Panc1 (cell line): ENCODE data around the gene DNAL4. TPM values are rescaled to one million over a fixed set of nuclear protein-coding genes. Genes with fewer than 3 reads are reported as not detected.

Source experiments
- ATAC-seq: fragments of 200-7000 bp; cut with Tn5 transposase; 2 replicates; pipeline ENCODE4 v1.9.1; 2020; ENCODE audit warnings: mild to moderate bottlenecking, moderate library complexity
- BruUV-seq: library from RNA; stranded (reverse); fragments of 400-500 nt; replicated peaks from 2 replicates; lab custom pipeline; 2021; lab: Mats Ljungman, UMichigan
- CTCF ChIA-PET: fragments of 300-600 bp; sonication (Branson Sonifier 250); formaldehyde crosslinking; loops from one replicate; lab custom pipeline; 2022; ENCODE audit warnings: antibody characterized with exemption; lab: Charles Lee
- POLR2A ChIA-PET: fragments of 300-600 bp; sonication (Branson Sonifier 250); formaldehyde crosslinking; loops from one replicate; lab custom pipeline; 2022; ENCODE audit warnings: antibody characterized with exemption; lab: Charles Lee
- DNase-seq: peaks from one replicate; pipeline ENCODE4 v3.0.0-alpha.2; 2010; ENCODE audit warnings: low read depth, low spot score
- H3K27ac ChIP-seq: 2 replicates; pipeline ENCODE4 v1.5.1; 2011; ENCODE audit warnings: mild to moderate bottlenecking, low read length, inconsistent platforms
- H3K27me3 ChIP-seq: fragments of 200-500 bp; sonication (Bioruptor generic); 2 replicates; pipeline ENCODE4 v1.6.0; 2014; ENCODE audit warnings: low read length, inconsistent platforms; ENCODE audit not compliant: control insufficient read depth, insufficient read depth
- H3K36me3 ChIP-seq: fragments of 200-500 bp; sonication (Bioruptor generic); 2 replicates; pipeline ENCODE4 v1.5.1; 2014; ENCODE audit warnings: inconsistent platforms, mild to moderate bottlenecking, low read length, moderate library complexity; ENCODE audit not compliant: control insufficient read depth, insufficient read depth
- H3K4me1 ChIP-seq: 2 replicates; pipeline ENCODE4 v1.5.1; 2011; ENCODE audit warnings: inconsistent platforms, mild to moderate bottlenecking, low read length, moderate library complexity; ENCODE audit not compliant: control insufficient read depth, insufficient read depth
- H3K4me3 ChIP-seq, 2 experiments: 2 replicates each; pipeline ENCODE4 v1.5.1; 2011 to 2012; ENCODE audit warnings: low read depth in 2 of 2, low read length in 2 of 2, mild to moderate bottlenecking in 2 of 2, inconsistent platforms in 1 of 2, moderate library complexity in 1 of 2
- H3K9me3 ChIP-seq: fragments of 200-500 bp; sonication (Bioruptor generic); 2 replicates; pipeline ENCODE4 v1.5.1; 2014; ENCODE audit warnings: low read depth, mild to moderate bottlenecking, inconsistent platforms, low read length, moderate library complexity; ENCODE audit not compliant: control insufficient read depth, insufficient read depth
- CTCF ChIP-seq: fragments of 450-650 bp; IDR thresholded peaks from 2 replicates; pipeline ENCODE4 v1.5.1; 2017; ENCODE audit warnings: mild to moderate bottlenecking
- POLR2AphosphoS5 ChIP-seq: IDR thresholded peaks from 2 replicates; pipeline ENCODE4 v1.6.1; 2012; ENCODE audit warnings: mild to moderate bottlenecking, low read depth, low read length, moderate library complexity
- REST ChIP-seq, 2 experiments: IDR thresholded peaks; 2 replicates each; pipeline ENCODE4 v1.6.1; 2011 to 2012; ENCODE audit warnings: low read depth in 2 of 2, control low read depth in 1 of 2, low read length in 1 of 2, mild to moderate bottlenecking in 1 of 2, moderate library complexity in 1 of 2; ENCODE audit not compliant: insufficient read depth in 1 of 2
- SIN3A ChIP-seq: IDR thresholded peaks from 2 replicates; pipeline ENCODE4 v1.6.1; 2012; ENCODE audit warnings: low read depth, mild to moderate bottlenecking, low read length, moderate library complexity, borderline replicate concordance; ENCODE audit not compliant: insufficient read depth
- TCF7L2 ChIP-seq: IDR thresholded peaks from 2 replicates; pipeline ENCODE4 v1.6.1; 2011; ENCODE audit warnings: mild to moderate bottlenecking, low read depth, low read length, inconsistent platforms
- in situ Hi-C: cut with HindIII; loops from 2 replicates; pipeline ENCODE4 v1.10.0; 2016; ENCODE audit warnings: low sequenced_read_pairs, low pct_unique_long_range_greater_than_20kb
- intact Hi-C: fragments of 100-400 bp; cut with micrococcal nuclease; formaldehyde crosslinking; loops from one replicate; pipeline ENCODE4 v1.10.0; 2022; ENCODE audit not compliant: unreplicated experiment
- total RNA-seq: library from RNA; stranded (reverse); gene quantifications from one replicate; pipeline ENCODE4 v1.2.1, GENCODE V29; 2021; ENCODE audit not compliant: unreplicated experiment

DNAL4 gene
- total RNA-seq, 1 experiment from 2014 or later, result 10.5 TPM

GRCh38 chr22:38802671-38803121, 8.8 kb upstream of the DNAL4 start:
- ATAC-seq, result peak; percentile 94
- peak; percentile 64 for DNase-seq
- no TSS peak for BruUV-seq
- intact Hi-C loops, result no loop called here
- ChIA-PET CTCF (no interaction called here), POLR2A (no interaction called here)
- TF ChIP-seq CTCF (no peak), POLR2AphosphoS5 (no peak), TCF7L2 (no peak), SIN3A (no peak), REST (IDR thresholded peaks at IDR 0.05; ENCODE audit: insufficient read depth in 1 of 2, low read depth in 2 of 2, low read length in 1 of 2) (no peak)
- in situ Hi-C loops, result no loop called here
- H3K36me3 ChIP-seq, result no peaks in the 10 kb centered on the region
- no peak overlapping the region for H3K27ac ChIP-seq
- no peaks in the 10 kb centered on the region for H3K9me3 ChIP-seq
- H3K4me1 ChIP-seq, result peaks cover 4% of the 10 kb centered on the region
- peak overlapping the region in 1 of 2 experiments; percentile 26; a peak in 2 of 4 replicates for H3K4me3 ChIP-seq
- H3K27me3 ChIP-seq, result no peaks in the 10 kb centered on the region

- CTCF ChIA-PET, result no interaction called here
- TF ChIP-seq REST (IDR thresholded peaks at IDR 0.05; ENCODE audit: insufficient read depth in 1 of 2, low read depth in 2 of 2, low read length in 1 of 2) (no peak), SIN3A (no peak), CTCF (no peak), TCF7L2 (no peak), POLR2AphosphoS5 (no peak)
- ATAC-seq, result no peak
- Histone ChIP-seq H3K9me3 (no peaks in the 10 kb centered on the region), H3K36me3 (no peaks in the 10 kb centered on the region), H3K4me1 (peaks cover 4% of the 10 kb centered on the region), H3K27me3 (no peaks in the 10 kb centered on the region), H3K4me3 (no peak overlapping the region), H3K27ac (no peak overlapping the region)
- in situ Hi-C loops, result no loop called here
- DNase-seq, result no peak
- no TSS peak for BruUV-seq
- POLR2A ChIA-PET, result no interaction called here
- intact Hi-C loops, result no loop called here
Observed at GRCh38 chr22:38799265-38800002, 5.5 kb upstream of the DNAL4 start.
